GM18526 (cell line): ENCODE results near the gene UBE2R2.

ENCODE experiments used
- POLR2A ChIP-seq: IDR thresholded peaks from 3 replicates; pipeline ENCODE4 v1.6.1; 2011; ENCODE audit not compliant: insufficient read length; ENCODE audit errors: extremely low read depth

Gene UBE2R2, protein sequence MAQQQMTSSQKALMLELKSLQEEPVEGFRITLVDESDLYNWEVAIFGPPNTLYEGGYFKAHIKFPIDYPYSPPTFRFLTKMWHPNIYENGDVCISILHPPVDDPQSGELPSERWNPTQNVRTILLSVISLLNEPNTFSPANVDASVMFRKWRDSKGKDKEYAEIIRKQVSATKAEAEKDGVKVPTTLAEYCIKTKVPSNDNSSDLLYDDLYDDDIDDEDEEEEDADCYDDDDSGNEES

DNA sequence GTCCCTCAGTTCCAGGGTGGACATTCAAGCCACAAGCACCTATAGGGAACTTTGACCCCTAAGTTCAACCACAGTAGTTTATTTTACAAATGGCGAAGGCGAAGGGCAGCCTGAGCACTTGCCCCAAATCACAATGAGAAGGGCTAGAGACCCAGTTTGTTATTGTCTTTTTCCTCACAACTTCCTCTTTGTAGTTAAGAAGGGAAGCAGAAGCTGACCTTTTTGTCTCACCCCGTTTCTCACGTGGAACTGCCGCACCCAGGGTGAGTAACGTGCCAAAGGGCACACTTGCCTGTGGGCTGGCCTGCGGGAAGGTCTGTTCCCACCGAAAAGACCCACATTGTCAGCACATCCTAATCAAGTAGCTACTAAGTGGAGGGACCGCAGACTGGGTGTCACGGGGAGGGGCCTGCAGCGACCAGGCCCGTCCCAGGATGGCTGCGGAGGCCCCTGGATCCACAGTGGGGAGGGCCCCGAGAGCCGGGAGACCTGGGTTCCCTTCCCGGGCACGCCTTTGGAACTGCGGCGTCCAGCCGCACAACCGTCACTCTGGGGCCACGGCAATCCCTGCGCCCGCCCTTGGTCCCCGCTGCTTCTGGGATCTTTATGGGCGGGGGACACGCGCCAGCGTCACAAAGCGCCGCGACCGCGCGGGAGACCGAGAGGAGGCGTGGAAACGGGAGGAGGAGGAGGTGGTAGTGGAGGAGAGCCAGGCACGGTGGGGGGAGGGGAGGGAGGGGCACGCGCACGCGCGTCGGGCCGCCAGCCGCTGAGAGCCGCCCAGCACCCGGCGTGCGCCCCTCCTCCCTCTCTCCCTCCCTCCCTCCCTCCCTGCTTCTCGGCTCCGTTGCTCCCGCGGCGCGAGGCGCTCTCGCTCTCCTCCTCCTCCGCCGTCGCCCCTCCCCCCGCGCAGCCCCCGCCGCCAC lies at the start of gene UBE2R2:
Gene UBE2R2 (plus strand): TSS at position 834 of the 926 bp plus-strand sequence. CDS start 598 bp downstream, outside the sequence.
- TF ChIP-seq POLR2A: peak; percentile 76

- TF ChIP-seq POLR2A: no peak
Measured at GRCh38 chr9:33776578-33776977, 40.4 kb upstream of the UBE2R2 start.

- no peak for TF ChIP-seq POLR2A
Measured at GRCh38 chr9:33778700-33779351, 38.1 kb upstream of the UBE2R2 start.

DNA sequence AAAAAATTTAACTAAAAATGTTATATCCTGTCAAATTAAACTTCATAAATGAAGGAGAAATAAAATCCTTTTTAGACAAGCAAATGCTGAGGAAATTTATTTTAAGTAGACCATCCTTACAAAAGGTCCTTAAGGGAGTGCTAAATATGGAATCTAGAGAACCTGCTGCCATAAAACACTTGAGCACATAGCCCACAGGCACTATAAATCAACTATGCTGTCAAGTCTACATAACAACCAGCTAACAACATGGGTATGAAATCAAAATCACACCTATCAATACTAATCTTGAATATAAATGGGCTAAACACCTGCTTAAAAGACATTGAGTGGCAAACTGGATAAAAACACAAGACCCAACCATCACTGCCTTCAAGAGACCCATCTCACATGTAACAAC lies 36.7 kb upstream of the UBE2R2 start:
- TF ChIP-seq POLR2A: no peak

DNA sequence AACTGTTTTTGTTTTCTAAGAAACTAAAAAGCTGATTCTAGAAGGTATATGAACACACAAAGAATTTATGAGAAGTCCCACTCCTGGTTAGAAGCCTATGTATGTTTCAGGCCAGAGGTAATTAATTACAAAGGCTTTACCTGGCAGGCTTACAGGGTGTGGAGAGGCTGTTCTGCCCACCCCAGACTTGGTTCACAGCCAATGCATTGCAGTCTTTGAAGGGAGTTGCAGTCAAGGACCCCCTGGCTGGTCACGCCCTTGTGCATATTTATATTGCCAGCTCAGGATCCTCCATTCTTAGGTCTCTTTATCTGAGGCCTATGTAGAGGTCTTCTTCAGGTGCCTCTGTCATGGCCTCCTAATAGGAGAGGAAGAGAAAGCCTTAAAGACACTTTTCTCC lies 35.2 kb upstream of the UBE2R2 start:
- no peak for TF ChIP-seq POLR2A

DNA sequence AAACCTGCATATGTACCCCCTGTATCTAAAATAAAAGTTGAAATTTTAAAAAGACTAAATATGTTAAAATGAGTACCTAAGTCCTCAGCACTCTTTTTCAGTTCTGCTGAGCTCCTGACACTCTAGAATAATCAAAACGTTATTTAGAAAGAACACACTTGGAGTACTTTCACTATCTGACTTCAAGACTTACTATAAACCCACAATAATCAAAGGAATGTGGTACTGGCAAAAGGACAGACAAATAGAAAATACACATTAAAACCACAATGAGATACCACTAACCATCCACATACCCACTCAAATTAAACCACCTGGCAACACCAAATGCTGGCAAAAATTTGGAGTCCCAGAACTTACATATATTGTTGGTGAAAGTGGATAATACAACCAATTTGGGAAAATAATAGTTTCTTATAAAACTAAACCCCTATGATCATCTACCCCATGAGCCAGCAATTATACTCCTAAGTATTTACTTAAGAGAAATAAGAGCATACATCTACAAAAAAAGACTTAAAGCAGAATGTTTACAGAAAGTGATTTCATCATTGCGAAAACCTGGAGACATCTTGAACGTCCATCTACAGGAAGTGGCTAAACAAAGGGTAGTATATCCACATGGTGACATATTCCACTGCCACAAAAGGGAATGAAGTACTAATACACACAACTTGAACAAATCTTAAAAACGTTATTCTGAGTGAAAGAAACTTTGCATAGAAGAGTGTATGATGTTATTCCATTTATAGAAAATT lies 34.4 kb upstream of the UBE2R2 start:
- no peak for TF ChIP-seq POLR2A

DNA sequence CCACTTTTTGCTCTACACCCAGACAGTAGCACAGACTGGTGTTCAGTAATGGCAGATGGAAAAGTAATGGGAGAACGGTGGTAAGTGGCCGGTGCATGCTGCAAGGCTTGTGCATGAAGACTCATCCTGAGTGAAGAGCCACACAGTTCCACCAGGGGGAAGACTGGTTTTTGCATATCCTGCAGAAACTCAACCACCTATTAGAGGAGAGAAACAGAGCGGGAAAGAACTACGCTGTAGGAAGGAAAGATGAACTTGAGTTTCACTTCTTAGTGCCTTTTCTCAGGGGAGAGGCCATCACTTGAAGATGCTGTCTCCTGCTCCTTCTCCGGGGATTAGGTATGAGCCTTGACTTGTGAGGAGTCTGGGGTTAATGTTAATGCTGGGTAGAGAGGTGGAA lies 31.0 kb upstream of the UBE2R2 start:
- TF ChIP-seq POLR2A: no peak

DNA sequence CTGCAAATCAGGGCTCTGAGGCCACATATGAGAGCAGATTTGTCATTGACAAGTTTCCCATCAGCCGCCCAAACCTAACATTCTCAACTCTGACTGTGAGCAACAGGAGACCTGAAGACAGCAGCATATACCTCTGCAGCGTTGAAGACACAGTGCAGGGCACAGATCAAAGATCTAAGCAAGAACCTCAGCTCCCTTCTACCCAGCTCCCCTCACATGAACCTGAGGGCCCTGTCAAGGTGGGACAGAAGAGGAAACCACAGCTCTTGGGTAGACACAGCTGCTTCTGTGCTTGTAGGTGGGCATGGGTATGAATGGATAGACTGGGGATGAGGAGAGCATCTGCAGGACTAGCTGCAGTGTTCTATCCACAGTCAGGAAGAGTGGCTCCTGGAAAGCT lies 30.3 kb upstream of the UBE2R2 start:
- TF ChIP-seq POLR2A: no peak

DNA sequence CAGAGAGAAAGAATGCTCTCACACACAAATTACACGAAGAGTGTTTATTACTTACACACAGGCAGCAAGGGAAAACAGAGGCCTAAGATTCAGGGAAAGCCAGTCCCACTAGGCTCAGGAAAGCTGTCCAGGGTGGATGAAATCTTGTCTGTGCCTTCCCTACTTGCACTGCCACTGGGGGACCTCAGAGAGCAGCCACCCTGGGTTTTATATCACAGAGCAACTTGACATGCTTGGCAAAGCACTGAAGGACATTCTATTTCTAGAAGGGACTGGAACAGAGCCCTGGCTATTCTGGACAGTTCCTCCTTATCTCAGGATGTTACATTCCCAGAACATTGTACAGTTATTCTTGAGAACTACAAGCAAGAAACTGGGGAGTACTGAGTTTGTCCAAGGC lies 29.1 kb upstream of the UBE2R2 start:
- TF ChIP-seq POLR2A: no peak

DNA sequence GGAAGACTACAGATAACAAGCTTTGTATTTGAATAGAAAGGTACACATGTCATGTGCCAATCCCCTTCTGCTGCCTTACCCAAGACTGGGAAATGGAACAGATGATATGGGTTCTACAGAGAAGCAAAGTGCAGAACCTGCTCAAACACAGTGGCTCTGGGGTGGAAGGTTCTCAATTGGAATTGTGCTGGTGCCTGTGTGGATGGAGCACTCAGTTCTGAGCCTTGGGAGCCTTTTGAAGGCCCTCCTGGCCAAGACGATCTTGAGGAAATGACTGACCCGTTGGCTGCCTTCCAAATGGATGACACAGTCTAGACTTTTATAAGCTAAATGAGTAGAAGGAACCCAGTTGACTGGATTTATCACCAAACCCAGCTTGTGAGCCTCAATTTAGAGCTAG lies 25.8 kb upstream of the UBE2R2 start:
- TF ChIP-seq POLR2A: no peak

DNA sequence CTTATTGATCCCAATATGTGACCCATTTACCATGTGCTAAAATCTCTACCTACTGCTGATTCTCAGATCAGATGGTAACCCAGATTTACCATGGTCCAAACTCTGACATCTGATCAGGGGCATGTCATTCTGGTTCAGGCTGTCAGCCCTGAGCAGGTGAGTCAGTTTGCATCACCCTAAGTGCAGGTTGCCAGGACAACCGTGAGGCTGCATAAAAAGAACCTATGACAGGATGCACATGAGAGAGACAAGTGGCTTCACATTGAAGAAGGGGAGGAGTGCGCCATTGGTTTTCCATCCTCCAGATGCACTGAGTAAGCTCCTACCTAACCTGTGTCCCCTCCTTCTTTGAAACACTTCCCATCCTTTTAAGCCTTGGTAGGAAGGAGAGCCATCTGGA lies 22.4 kb upstream of the UBE2R2 start:
- TF ChIP-seq POLR2A: no peak

GRCh38 chr9:33795281-33795680 lies 21.7 kb upstream of the UBE2R2 start, which contains the start of gene PRSS3:
PRSS3 (plus strand) TSS chr9:33795561; CDS start chr9:33795574, 13 bp downstream.
- TF ChIP-seq POLR2A: no peak

GRCh38 chr9:33795819-33796218 lies 21.1 kb upstream of the UBE2R2 start:
- TF ChIP-seq POLR2A: no peak

DNA sequence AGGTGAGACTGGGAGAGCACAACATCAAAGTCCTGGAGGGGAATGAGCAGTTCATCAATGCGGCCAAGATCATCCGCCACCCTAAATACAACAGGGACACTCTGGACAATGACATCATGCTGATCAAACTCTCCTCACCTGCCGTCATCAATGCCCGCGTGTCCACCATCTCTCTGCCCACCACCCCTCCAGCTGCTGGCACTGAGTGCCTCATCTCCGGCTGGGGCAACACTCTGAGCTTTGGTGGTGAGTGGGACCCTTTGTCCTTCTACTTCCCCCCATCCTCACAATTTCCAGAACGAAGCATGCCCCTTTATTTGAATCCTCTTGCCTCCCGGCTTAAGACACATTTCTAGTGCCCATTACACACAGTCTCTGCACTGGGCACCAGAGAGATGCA lies 19.1 kb upstream of the UBE2R2 start:
- no peak for TF ChIP-seq POLR2A

DNA sequence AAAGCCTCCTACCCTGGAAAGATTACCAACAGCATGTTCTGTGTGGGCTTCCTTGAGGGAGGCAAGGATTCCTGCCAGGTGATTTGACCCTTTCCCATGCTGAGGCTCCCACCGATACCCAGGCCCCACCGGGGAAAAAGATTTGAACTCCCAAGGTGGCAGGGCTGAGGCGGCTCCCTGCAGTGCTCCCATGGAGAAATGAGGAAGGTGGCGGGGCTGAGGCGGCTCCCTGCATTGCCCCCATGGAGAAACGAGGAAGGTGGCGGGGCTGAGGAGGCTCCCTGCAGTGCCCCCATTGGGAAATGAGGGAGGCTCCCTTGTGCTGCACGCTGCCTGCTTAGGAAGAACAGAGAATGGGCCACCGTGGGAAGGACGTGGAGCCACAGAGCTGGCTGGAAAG lies 18.4 kb upstream of the UBE2R2 start:
- no peak for TF ChIP-seq POLR2A

DNA sequence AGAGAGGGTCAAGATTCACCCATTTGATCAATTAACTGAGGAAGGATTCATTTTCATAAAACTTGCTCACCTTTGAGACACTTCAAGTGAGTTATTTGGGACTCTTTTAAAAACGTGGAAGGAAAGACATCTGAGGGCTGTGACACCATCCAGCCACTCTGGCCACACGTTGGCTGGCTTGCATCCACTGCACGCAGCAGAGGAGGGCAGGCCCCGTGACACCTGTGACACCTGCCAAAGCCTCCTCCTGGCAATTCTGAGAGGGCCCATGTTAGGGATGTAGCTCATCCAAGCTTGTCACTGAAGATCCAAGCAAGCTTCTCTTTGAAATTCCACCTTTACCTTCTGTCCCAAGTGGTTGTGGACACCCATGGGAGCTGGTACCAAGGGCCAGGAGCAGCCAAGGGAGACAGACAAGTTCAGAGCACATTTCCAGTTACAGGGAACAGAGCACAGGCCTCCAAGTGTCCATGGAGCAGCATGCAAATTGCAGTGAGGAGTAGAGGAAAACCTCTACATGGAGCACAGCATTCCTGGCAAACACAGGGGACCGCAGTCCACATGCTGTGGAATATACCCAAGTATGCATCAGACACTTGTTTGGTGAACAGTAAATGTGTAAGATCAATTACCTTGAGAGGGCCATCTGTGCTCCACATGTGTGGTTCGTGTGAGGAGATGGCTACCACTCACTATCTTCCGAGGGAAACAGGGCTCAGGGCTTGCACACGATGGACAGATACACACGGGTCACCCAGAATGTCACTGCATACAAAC lies 16.8 kb upstream of the UBE2R2 start:
- TF ChIP-seq POLR2A: no peak
